ENCODE data around the gene RYK. TPM values are rescaled to one million over a fixed set of nuclear protein-coding genes. Genes with fewer than 3 reads are reported as not detected.

The RYK gene
- total RNA-seq, 4 donors from 2014 or later: 95.2 to 168 (median 108) TPM

DNA sequence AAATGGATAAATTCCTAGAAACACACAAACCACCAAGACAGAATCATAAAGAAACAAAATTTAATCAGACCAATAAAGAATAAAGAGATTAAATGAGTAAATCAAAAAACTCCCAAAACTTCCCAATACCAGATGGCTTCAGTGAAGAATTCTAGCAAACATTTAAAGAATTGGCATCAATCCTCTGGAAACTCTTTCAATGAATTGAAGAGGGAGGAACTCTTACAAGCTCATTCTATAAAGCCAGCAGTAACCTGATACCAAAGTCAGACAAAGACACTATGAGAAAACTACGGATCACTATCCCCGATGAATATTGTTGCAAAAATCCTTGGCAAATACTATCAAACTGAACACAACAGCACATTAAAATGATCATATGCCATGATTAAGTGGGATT lies 139.0 kb downstream of the RYK start:
- WGBS, 2 donors: 64 to 65% methylated on average over 2 of the region's 2 CpGs
- DNase-seq: no peak
- H3K27me3 ChIP-seq: no peaks in the 10 kb centered on the region
- no peak overlapping the region for H3K27ac ChIP-seq
- TF ChIP-seq POLR2A (IDR thresholded peaks at IDR 0.05): no peak
- TF ChIP-seq, protein P1, sequence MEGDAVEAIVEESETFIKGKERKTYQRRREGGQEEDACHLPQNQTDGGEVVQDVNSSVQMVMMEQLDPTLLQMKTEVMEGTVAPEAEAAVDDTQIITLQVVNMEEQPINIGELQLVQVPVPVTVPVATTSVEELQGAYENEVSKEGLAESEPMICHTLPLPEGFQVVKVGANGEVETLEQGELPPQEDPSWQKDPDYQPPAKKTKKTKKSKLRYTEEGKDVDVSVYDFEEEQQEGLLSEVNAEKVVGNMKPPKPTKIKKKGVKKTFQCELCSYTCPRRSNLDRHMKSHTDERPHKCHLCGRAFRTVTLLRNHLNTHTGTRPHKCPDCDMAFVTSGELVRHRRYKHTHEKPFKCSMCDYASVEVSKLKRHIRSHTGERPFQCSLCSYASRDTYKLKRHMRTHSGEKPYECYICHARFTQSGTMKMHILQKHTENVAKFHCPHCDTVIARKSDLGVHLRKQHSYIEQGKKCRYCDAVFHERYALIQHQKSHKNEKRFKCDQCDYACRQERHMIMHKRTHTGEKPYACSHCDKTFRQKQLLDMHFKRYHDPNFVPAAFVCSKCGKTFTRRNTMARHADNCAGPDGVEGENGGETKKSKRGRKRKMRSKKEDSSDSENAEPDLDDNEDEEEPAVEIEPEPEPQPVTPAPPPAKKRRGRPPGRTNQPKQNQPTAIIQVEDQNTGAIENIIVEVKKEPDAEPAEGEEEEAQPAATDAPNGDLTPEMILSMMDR (IDR thresholded peaks at IDR 0.05): no peak
- H3K9me3 ChIP-seq: no peaks in the 10 kb centered on the region
- no peaks in the 10 kb centered on the region for H3K4me1 ChIP-seq
- no peaks in the 10 kb centered on the region for H3K36me3 ChIP-seq
- intact Hi-C loops (cut with DNase I): no loop called here
- no peak overlapping the region for H3K4me3 ChIP-seq (replicated peaks in 1 of 3)

DNA sequence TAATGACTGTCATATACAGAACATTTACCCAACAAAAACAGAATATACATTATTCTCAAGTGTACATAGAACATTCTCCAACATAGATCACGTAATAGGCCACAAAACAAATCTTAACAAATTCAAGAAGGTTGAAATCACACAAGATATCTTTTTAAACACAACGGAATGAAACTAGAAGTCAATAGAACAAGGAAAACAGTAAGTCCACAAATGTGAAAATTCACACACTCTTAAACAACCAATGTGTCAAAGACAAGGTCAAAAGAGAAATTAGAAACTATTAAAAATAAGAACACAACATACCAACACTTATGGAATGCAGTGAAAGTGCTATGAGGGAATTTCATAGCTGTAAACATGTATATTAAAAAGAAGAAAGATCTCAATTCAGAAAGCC lies 139.7 kb downstream of the RYK start:
- no peak for TF ChIP-seq POLR2A (IDR thresholded peaks at IDR 0.05)
- TF ChIP-seq, protein P1 (IDR thresholded peaks at IDR 0.05): no peak
- no peaks in the 10 kb centered on the region for H3K9me3 ChIP-seq
- intact Hi-C loops (cut with DNase I): no loop called here
- 88 to 93% methylated on average over 2 of the region's 2 CpGs for WGBS, 2 donors
- DNase-seq: no peak
- no peaks in the 10 kb centered on the region for H3K4me1 ChIP-seq
- H3K27me3 ChIP-seq: no peaks in the 10 kb centered on the region
- H3K27ac ChIP-seq: no peak overlapping the region
- no peaks in the 10 kb centered on the region for H3K36me3 ChIP-seq
- no peak overlapping the region for H3K4me3 ChIP-seq (replicated peaks in 1 of 3)

Other genes with a start within 250 kb of the RYK start
- 10 to 100 TPM; 26.0 to 76.6 (median 41.0) TPM for gene SLCO2A1, start 220.9 kb downstream of the RYK start, total RNA-seq
- 100 to 1,000 TPM in 3 of 4 donors, 10 to 100 TPM in 1; 76.0 to 149 (median 117) TPM for gene AMOTL2, start 123.6 kb upstream of the RYK start, total RNA-seq
- 100 to 1,000 TPM in 2 of 4 donors, 10 to 100 TPM in 2; 60.1 to 112 (median 93.5) TPM for gene ANAPC13, start 235.1 kb upstream of the RYK start, total RNA-seq
- 10 to 100 TPM; 21.3 to 26.5 (median 24.3) TPM for gene CEP63, start 235.2 kb upstream of the RYK start, total RNA-seq